HG03354 (cell line): ENCODE measurements around the gene BCHE.
"Not testable (repeated sequence)": the region's sequence is repeated elsewhere in the genome, so short reads cannot be mapped to it uniquely, and the experiment has no call there.

ENCODE experiments used
- ATAC-seq: cut with Tn5 transposase; IDR thresholded peaks from one replicate; pipeline ENCODE4 v1.9.1; 2021; ENCODE audit warnings: mild to moderate bottlenecking; ENCODE audit not compliant: unreplicated experiment, poor library complexity, severe bottlenecking

Gene BCHE

GRCh38 chr3:165820671-165821123, 16.5 kb downstream of the BCHE start:
- no peak for ATAC-seq

- no peak for ATAC-seq
Measured at GRCh38 chr3:165817160-165817709, 20.0 kb downstream of the BCHE start.

GRCh38 chr3:165816209-165816608, 21.0 kb downstream of the BCHE start:
- ATAC-seq = no peak

GRCh38 chr3:165815682-165816081, 21.5 kb downstream of the BCHE start:
- ATAC-seq = no peak

GRCh38 chr3:165814380-165814779, 22.8 kb downstream of the BCHE start:
- ATAC-seq = no peak

- not testable (repeated sequence) for ATAC-seq
Measured at GRCh38 chr3:165807937-165808336, 29.3 kb downstream of the BCHE start.

GRCh38 chr3:165805946-165806561, 31.2 kb downstream of the BCHE start:
- peak; percentile 79 for ATAC-seq

- ATAC-seq = no peak
Measured at GRCh38 chr3:165803471-165803870, 33.8 kb downstream of the BCHE start.

GRCh38 chr3:165800970-165801369, 36.3 kb downstream of the BCHE start:
- no peak for ATAC-seq

GRCh38 chr3:165799026-165799425, 38.2 kb downstream of the BCHE start:
- no peak for ATAC-seq

- no peak for ATAC-seq
Measured at GRCh38 chr3:165797551-165797950, 39.7 kb downstream of the BCHE start.

- ATAC-seq = no peak
Measured at GRCh38 chr3:165796701-165797100, 40.5 kb downstream of the BCHE start.

GRCh38 chr3:165788531-165788930, 48.7 kb downstream of the BCHE start:
- ATAC-seq = no peak

- no peak for ATAC-seq
Measured at GRCh38 chr3:165786013-165786412, 51.2 kb downstream of the BCHE start.

- ATAC-seq = no peak
Measured at GRCh38 chr3:165784337-165784736, 52.9 kb downstream of the BCHE start.

- no peak for ATAC-seq
Measured at GRCh38 chr3:165783383-165783782, 53.8 kb downstream of the BCHE start.

GRCh38 chr3:165778891-165779290, 58.3 kb downstream of the BCHE start:
- ATAC-seq = no peak

GRCh38 chr3:165778456-165778855, 58.8 kb downstream of the BCHE start:
- no peak for ATAC-seq

GRCh38 chr3:165775824-165776223, 61.4 kb downstream of the BCHE start:
- no peak for ATAC-seq

- ATAC-seq = no peak
Measured at GRCh38 chr3:165770781-165771180, 66.4 kb downstream of the BCHE start.

GRCh38 chr3:165768680-165769079, 68.5 kb downstream of the BCHE start:
- ATAC-seq = no peak

- ATAC-seq = no peak
Measured at GRCh38 chr3:165759041-165759440, 78.2 kb downstream of the BCHE start.
